Gastroesophageal sphincter (tissue), 3 donors: ENCODE results near the gene H1-8.

Experiments used
- CTCF ChIP-seq, 4 experiments: fragments of 200-600 bp in 2 of 4; fragments of 450-650 bp in 2 of 4; sonication (generic) in 1 of 4; IDR thresholded peaks; one replicate each; pipeline ENCODE4 v1.5.1; 2017 to 2019; ENCODE audit warnings: antibody characterized with exemption in 4 of 4, mild to moderate bottlenecking in 2 of 4, moderate library complexity in 2 of 4
- EP300 ChIP-seq: sonication (generic); formaldehyde crosslinking; IDR thresholded peaks from one replicate; pipeline ENCODE4 v1.6.1; 2017; ENCODE audit warnings: antibody characterized with exemption, mild to moderate bottlenecking
- POLR2A ChIP-seq, 2 donors: fragments of 450-650 bp; IDR thresholded peaks; one replicate each; pipeline ENCODE4 v1.6.1; 2017; ENCODE audit warnings: antibody characterized with exemption in 2 of 2, mild to moderate bottlenecking in 2 of 2, moderate library complexity in 1 of 2

DNA sequence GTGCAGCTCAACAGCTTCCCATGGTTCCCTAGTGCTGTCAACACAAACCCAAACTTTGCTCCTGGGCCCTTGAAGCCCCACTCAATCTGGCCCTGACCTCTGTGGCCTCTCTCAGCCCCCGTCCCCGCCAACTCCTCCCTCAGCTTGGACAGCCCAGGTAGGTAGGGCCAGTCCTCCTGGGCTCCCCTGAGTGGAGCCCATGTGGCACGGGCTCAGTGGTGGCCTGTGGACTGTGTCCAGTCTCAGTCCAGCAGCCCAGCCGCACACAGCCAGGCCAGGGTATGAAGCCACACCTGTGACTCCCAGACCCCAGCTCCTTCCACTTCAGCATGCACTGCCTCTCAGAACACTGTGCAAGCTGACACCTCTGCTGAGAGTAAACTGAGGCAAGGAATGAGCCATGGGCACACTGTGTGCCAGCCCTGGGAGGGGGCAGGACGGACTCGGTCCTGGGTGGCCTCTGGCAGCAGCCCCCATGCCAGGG is 52.0 kb downstream of the H1-8 start:
- TF ChIP-seq POLR2A (IDR thresholded peaks at IDR 0.05) (no peak), CTCF (IDR thresholded peaks at IDR 0.05) (no peak), EP300 (no peak)
